ENCODE data around the gene GRM7. TPM values are rescaled to one million over a fixed set of nuclear protein-coding genes. Genes with fewer than 3 reads are reported as not detected.

The GRM7 gene
- total and polyA plus RNA-seq, 9 of the 15 experiments (the other 6 are each of a cell fraction or from before 2014, with no cell fraction given) = not detected

GRCh38 chr3:7421065-7421464, 560.1 kb downstream of the GRM7 start:
- H3K9ac ChIP-seq (ENCODE audit: insufficient read depth in 1 of 2, low read depth in 2 of 2, low read length in 2 of 2) = no peak overlapping the region
- no peak overlapping the region for H3K4me2 ChIP-seq (ENCODE audit: insufficient read depth, low read length)
- H3K27me3 ChIP-seq (ENCODE audit: control insufficient read depth in 2 of 2, insufficient read depth in 2 of 2, low read length in 2 of 2) = no peaks in the 10 kb centered on the region
- 0 out of 6 replicates have a peak, but pooled peaks of 1 of the 3 experiments have one; percentile 2 for TF ChIP-seq CTCF (IDR thresholded peaks at IDR 0.05 in 2 of 3, conservative IDR thresholded peaks at IDR 0.05 in 1 of 3; ENCODE audit: insufficient read depth in 2 of 3, low read depth in 1 of 3, low read length in 3 of 3)
- no peak for TF ChIP-seq ZNF133 (CRISPR knock-in tag; IDR thresholded peaks at IDR 0.05)
- CTCF ChIA-PET (ENCODE audit: low intra/inter-chr PET ratio) = no interaction called here
- H3K9me1 ChIP-seq (ENCODE audit: control insufficient read depth, insufficient read depth, low read length) = no peaks in the 10 kb centered on the region
- ATAC-seq (no peak), FAIRE-seq (no peak), DNase-seq (ENCODE audit: extremely low read depth in 1 of 4, low spot score in 3 of 4) (no peak)
- no peaks in the 10 kb centered on the region for H4K20me1 ChIP-seq (replicated peaks; ENCODE audit: control insufficient read depth, insufficient read depth, low read length)
- H3K27ac ChIP-seq (ENCODE audit: extremely low read depth, low read depth, low read length) = no peak overlapping the region
- H2AFZ ChIP-seq (ENCODE audit: low read depth, low read length) = no peak overlapping the region
- no peak overlapping the region for H3K4me3 ChIP-seq
- no peaks in the 10 kb centered on the region for H3K79me2 ChIP-seq (ENCODE audit: control insufficient read depth, insufficient read depth, low read length)
- WGBS (ENCODE audit: insufficient coverage, low coverage, missing lambda C conversion rate) = 0% methylated on average over 1 of the region's 1 CpG
- no peaks in the 10 kb centered on the region for H3K4me1 ChIP-seq (replicated peaks in 1 of 2; ENCODE audit: control insufficient read depth in 2 of 2, insufficient read depth in 2 of 2, low read length in 2 of 2)
- POLR2A ChIA-PET = no interaction called here
- peaks cover 4% of the 10 kb centered on the region; the same call in 1 of the 2 replicates for H3K9me3 ChIP-seq (replicated peaks; ENCODE audit: control insufficient read depth, insufficient read depth, low read depth, low read length)
- BruUV-seq (replicated peaks) = no TSS peak
- in situ Hi-C loops (cut with MboI) (no loop called here), intact Hi-C loops (cut with micrococcal nuclease) (no loop called here)
- H3K36me3 ChIP-seq (ENCODE audit: control insufficient read depth, insufficient read depth, low read length) = no peaks in the 10 kb centered on the region

- ATAC-seq = no peak
- BruUV-seq (replicated peaks) = no TSS peak
- in situ Hi-C loops (cut with MboI) = no loop called here
- no peak for TF ChIP-seq HMG20B (CRISPR knock-in tag; IDR thresholded peaks at IDR 0.05)
- TF ChIP-seq GABPB1 (CRISPR knock-in tag; IDR thresholded peaks at IDR 0.05) = no peak
- no peak for TF ChIP-seq CBX2 (IDR thresholded peaks at IDR 0.05; ENCODE audit: insufficient read depth, low read length, poor library complexity, severe bottlenecking)
- TF ChIP-seq CHD1 (IDR thresholded peaks at IDR 0.05; ENCODE audit: low read length) = no peak
- TF ChIP-seq MXI1 (IDR thresholded peaks at IDR 0.05; ENCODE audit: low read depth, low read length) = no peak
- no peak for TF ChIP-seq USF2 (CRISPR knock-in tag; IDR thresholded peaks at IDR 0.05)
- TF ChIP-seq TAF7 (tag; IDR thresholded peaks at IDR 0.05) = no peak
- no peak for TF ChIP-seq TCF3 (CRISPR knock-in tag; IDR thresholded peaks at IDR 0.05)
- no peak for TF ChIP-seq ZBTB2 (IDR thresholded peaks at IDR 0.05)
These were observed 562.1 kb downstream of the GRM7 start for GRCh38 chr3:7423036-7423435.

More at GRCh38 chr3:7423036-7423435, 562.1 kb downstream of the GRM7 start:
- Histone ChIP-seq H2AFZ (ENCODE audit: low read depth, low read length) (no peak overlapping the region), H3K9me1 (ENCODE audit: control insufficient read depth, insufficient read depth, low read length) (no peaks in the 10 kb centered on the region), H3K4me3 (no peak overlapping the region), H3K27ac (ENCODE audit: extremely low read depth, low read depth, low read length) (no peak overlapping the region), H3K36me3 (ENCODE audit: control insufficient read depth, insufficient read depth, low read length) (no peaks in the 10 kb centered on the region), H3K79me2 (ENCODE audit: control insufficient read depth, insufficient read depth, low read length) (no peaks in the 10 kb centered on the region), H3K9me3 (replicated peaks; ENCODE audit: control insufficient read depth, insufficient read depth, low read depth, low read length) (peaks cover 4% of the 10 kb centered on the region; the same call in 1 of the 2 replicates), H4K20me1 (replicated peaks; ENCODE audit: control insufficient read depth, insufficient read depth, low read length) (no peaks in the 10 kb centered on the region), H3K9ac (ENCODE audit: insufficient read depth in 1 of 2, low read depth in 2 of 2, low read length in 2 of 2) (no peak overlapping the region), H3K4me1 (replicated peaks in 1 of 2; ENCODE audit: control insufficient read depth in 2 of 2, insufficient read depth in 2 of 2, low read length in 2 of 2) (no peaks in the 10 kb centered on the region), H3K27me3 (ENCODE audit: control insufficient read depth in 2 of 2, insufficient read depth in 2 of 2, low read length in 2 of 2) (no peaks in the 10 kb centered on the region), H3K4me2 (ENCODE audit: insufficient read depth, low read length) (no peak overlapping the region)
- intact Hi-C loops (cut with micrococcal nuclease) = no loop called here
- POLR2A ChIA-PET = interaction anchor here (0.6 kb wide), 1 partner anchor 17 kb away, joined by 3 read pairs; no protein-coding TSS in a partner anchor
- no peak for DNase-seq (ENCODE audit: extremely low read depth in 1 of 4, low spot score in 3 of 4)
- CTCF ChIA-PET (ENCODE audit: low intra/inter-chr PET ratio) = no interaction called here
- WGBS (ENCODE audit: insufficient coverage, low coverage, missing lambda C conversion rate) = 0% methylated on average over 2 of the region's 2 CpGs
- FAIRE-seq = no peak

Measured in K562 (cell line).